ENCODE measurements around the gene PGC.

The PGC gene

DNA sequence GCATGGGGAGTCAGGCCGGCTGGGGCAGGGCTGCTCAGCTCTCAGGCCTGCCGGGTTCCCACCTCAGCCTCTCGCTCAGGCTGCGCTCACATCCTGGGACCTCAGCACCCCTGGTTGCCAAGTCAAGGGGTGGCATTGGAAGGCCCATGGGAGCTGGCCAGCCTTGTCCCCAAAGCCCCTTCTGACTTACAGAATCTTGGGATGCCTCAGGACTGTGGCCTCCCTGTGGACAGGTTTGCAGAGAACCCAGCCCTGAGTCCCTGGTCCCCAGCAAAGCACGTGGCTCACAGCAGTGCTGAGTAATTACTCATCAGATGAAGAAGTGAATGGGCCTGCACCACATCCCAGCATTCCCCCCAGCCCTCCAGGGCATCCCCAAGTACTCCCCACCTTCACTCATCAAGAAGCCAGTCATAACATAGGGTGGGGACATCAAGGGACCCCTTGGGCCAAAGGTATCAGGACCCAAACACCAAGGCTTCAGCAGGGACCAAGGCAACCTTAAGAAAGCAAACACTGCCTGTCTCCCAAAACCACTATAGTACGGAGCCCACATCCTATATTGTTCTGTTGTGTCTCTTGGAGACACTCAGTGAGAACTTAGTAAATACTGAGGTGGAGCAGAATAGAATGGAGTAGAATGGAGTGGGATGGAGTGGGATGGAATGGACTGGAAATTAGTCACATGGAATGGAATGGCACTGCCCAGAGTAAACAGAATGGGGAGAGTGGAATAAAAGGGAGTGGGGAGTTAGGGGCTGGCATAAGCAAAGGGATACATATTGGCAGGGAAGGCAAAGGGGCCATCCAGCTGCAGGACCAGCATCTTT is 3.6 kb downstream of the PGC start:
- DNase-seq = no peak

- no peak for DNase-seq
These were observed 5.3 kb downstream of the PGC start for GRCh38 chr6:41741625-41742490.

GRCh38 chr6:41740366-41741162 is 6.6 kb downstream of the PGC start:
- no peak for DNase-seq

- DNase-seq = no peak
These were observed 8.2 kb downstream of the PGC start for GRCh38 chr6:41739041-41739440.

DNA sequence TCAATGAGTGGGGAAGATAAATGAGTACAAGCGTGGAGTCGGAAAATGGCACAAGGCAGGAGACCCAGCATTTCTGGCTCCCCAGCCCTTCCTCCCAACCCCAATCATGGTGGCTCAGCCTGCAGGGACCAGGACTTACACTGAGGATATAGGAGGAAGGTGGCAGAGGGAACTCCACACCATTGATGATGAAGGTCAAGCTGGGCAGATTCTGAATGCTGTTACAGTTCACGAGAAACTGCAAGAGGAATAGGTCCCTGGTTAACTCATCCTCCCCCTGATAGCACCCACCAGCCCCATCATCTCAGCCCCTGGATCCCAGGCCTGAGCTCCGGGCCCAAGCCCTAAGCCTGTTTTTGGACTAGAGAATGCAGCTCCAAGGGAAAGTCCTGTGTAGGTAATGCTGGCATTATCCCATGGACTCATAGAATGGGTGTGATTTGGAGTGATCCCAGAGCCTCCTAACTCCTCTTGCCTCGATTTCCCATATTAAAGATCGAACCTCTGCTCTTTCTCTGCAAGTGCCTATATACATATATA is 9.5 kb downstream of the PGC start:
- DNase-seq = no peak

DNA sequence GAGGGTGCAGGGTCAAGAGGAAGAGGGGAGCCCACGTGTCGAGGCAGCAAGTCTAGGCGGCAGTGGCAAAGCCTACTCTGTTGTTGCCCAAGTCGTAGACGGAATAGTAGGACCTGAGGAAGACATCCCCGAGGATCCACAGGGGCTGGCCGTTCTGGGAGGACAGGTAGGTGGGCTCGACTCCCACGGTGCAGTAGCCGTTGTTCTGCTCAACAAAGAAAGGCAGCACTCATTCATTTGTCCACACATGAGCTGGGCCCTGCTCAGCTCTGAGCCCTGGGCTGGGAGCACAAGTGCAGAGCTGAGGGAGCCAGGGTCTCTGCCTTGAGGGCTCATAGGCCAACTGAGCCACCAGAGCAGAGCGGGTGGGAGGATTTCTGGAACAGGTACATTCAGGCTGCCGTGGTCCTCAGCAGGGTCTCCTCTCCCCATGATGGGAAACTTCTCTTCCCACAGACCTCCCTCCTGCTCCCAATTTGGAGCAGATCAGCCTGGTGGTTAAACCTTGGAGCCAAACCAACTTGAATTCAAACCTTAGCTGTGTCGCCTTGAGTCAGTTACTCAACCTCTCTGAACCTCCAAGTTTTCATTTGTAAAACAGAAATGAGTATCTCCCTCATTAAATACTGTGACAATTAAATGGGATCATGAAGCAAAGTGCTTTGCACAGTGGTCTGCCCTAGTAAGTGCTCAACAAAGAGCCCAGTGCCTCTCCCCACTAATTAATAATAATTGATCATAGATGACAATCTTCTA is 10.2 kb downstream of the PGC start:
- no peak for DNase-seq

DNA sequence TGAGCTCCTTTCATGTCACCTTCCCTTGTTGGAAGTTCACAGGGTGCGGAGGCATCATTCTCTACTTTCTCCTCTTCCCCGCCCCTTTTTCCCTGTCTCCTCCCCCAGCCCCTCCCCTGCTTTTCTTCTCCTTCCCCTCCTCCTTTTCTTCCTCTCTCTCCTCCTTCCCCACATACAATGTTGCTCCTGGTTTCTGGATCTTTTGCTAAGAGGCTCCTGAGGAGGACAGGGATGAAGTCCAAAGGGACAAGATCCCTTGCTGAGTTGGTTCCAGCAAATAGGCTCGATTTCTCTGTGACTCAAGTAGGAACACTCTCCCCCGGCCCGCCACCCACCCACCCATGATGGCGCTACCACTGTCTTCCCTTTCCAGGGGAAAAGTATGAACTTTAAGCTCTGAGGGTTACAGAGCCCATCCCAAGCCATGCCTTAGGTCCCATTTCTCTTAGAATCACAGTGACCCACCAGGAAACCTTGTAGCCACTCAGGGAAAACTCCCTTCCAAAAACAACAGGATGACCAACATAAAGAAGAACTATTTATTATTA is 10.9 kb downstream of the PGC start:
- no peak for DNase-seq

DNA sequence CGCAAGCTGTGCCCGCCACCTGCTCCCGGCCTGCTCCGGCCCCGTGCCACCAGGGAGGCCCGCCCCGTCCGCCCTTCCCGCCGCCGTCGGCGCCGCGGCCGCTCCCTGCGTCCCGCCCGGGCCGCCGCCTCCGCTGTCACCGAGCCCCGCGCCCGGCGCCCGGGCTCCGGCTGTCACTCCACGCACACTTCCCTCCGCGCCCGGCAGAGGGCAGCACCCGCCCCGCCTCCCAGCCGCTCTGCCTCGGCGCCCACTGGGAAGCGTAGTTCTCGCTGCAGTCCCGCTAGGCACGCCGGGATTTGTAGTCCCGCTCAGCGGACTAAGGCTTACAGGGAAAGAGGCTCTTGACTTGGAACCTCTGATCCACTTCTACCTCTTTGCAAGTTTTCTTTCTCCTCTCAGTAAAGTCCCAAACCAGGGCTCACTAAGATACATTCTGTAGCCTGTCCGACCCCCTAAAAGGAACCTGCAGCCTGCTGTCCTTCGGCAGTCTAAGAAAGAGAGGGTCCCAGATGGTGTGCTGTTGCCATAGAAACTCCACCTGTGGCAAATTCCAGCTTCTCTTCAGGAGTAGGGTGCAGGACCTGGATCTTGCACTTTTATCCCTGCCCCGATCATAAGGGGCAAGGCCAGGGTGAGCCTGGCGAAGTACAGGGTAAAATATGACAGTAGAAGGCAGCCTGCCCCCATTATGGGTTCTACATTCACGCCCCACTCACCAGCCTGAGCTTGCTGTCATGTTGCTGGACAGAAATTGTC is 11.6 kb downstream of the PGC start, which contains the start of gene TFEB:
TSS of gene TFEB (minus strand) at position 182 of the 759 bp plus-strand sequence. CDS start 44,395 bp downstream, outside the sequence.
- peak; percentile 90 for DNase-seq

DNA sequence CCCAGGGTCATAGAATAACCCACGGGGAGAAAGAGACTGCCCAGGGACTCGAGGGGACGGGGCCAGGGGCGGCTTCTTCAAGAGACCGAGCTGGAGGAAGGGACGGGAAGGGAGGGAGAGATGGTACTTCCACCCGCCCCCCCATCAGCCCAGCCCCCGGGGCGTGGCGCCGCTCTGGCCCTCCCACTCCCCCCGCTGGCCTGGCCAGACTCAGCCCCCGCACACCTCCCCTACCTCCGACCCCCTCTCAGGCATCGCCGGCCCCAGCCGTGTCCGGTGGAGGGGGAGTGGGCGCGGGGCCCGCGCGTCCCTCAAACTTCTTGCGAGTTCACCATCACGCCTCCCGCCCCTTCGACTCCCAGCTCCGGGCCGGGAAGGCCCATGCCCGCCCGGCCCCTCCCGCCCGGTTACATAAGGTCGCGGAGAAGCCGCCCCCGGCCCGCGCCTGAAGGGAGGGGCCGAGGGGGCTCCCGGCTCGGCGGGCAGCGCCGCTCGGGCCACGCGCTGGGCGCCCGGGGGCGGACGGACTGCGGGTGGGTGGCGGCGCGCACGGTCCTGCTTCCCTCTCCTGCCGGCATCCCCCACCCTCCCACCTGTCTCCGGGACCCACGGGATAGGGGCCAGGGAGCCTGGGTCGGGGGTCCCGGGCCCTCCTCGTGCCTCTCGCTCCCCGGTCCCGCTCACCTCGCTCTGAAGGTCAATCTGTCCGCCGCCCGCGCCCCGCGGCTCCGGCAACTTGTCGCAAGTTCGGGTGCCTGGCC is 12.4 kb downstream of the PGC start:
- peak; percentile 55 for DNase-seq

DNA sequence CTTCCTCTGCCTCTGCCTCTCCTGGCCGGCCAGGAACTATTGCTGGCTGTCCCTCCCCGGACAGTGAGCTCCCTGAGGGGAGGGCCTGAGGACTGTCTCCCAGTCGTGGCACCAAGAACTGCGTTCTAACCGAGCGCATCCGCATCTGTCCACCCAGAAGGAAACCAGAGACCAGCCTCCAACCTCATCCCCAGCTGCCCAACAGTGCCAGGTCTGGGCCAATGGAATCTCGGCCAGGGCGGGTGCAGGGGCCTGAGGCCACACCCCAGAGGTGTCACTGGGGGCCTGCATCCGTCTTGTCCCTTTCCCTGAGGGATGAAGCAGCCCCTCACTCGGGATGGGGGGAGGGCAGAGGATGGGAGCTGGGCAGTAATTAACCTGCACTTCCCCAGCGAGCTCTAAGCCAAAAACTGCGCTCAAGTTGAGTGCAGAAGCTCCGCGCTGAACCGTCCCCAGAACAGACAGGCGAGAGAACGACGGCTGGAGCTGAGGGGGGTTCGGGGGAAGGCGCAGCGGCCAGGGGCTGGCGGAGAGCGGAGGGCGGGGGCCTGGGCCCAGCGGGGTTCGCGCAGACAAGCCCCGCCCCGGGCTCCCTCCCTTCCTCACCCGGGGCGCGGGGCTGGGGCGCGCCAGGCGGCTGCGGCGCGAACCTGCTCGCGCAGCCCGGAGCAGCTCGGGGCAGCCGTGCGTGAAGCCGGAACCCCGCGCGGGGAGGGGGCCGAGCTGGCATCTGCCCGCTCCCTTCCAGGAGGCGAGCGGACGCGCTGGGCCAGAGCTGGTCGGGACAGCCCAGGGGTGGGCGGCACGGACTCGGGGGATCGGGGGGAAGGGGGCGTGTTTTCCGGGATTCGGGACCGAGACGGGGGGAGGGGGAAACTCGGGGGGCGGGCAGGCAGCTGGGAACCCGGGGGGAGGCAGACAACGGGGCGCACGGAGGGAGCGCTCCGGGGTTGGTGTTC is 13.2 kb downstream of the PGC start:
- peak; percentile 56 for DNase-seq

DNA sequence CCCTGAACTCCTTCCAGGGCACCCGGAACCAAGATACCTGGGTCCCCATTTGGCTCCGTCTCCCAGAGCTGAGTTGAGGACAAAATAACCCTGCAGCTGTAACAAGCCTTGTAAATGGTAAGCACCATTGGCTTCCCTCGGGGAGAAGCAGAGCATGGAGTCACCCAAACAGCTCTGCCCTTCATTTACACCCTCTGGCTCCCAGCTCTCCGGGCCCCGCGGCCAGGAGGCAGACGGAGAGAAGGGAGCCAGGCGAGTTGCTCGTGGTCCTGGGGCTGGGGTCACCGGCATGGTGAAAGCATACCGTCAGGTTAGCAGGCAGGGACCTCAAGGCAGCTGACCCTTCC is 13.9 kb downstream of the PGC start:
- DNase-seq = no peak

DNA sequence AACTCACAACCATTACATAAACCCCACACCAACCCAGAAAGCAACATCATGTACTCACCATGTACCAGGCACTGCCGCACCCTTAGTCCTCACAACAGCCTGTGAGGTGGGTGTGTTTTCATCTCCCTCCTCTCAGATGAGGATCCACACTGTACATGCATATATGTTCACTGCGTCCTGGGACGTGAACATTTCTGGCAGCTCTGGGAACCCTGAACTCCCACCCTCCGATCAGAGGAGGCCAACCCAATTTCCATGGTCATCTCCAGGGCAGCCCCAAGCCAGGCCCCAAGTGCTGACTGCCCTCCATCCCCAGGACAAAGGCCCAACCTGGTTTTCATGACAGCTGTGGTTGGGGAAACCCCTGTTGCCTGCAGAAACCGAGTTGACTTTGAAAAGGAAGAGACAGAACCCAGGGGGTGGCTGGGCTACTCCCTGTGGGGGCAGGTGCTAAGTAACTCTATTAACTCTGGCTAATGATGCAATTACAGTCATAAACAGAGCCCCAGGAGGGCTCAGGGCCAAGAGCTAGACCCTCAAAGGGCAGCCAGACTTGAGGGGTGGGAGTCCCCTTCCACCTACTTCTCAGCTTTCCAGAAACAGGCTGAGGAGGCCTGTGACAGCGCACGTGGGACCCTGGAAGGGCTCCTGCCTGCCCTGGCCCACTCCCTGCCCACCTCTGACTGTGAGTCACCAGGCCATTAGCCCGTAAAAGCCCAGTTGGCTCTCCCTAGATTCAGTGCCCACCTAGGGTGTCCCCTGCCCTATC is 14.4 kb downstream of the PGC start:
- DNase-seq = peak; percentile 28

- DNase-seq = no peak
These were observed 15.0 kb downstream of the PGC start for GRCh38 chr6:41732149-41732548.

- no peak for DNase-seq
These were observed 15.6 kb downstream of the PGC start for GRCh38 chr6:41731561-41732086.

- DNase-seq = no peak
These were observed 16.4 kb downstream of the PGC start for GRCh38 chr6:41730531-41731436.

DNA sequence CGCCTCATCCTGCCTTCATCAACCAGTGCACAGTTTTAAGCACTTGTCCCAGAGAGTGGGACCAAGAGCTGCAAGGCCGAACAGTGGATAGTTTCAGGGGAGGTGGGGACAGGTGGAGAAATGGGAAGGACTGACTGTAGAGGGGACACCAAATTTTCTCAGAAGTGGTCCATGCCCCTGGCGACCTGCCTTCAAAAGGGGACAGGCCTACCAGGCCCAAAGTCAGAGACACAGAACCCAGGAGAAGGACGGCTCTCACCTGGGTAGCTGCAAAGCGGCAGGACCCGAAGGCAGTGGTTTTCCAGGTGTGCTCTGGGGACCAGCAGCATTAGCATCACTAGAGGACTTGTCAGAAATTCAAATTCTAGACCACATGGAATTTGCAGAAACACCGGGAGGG is 17.6 kb downstream of the PGC start:
- no peak for DNase-seq

DNA sequence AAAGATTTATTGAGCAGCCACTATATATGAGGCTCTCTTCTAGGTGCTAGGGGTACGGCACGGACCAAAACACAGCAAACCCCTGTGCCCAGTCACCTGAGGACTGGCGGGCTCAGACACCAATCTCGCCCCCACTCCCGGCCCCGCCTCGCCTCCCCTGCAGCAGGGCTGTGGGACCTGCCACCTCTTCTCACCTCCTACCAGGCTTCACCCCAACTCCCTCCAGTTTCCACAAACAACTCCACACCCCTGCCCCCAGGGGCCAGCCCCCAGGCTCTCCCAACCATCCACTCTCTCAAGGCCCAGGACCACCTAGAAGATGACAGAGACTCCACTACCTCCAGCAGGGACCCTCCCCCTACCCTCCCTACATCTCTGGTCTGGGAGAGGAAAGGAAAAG is 18.2 kb downstream of the PGC start:
- no peak for DNase-seq

All from activated CD4-positive, alpha-beta T cell treated with anti-CD3 and anti-CD28 coated beads for 1 hour (primary cell).